HG02610 (cell line): ENCODE measurements around the gene STN1.

Experiments used
- ATAC-seq: cut with Tn5 transposase; IDR thresholded peaks from one replicate; pipeline ENCODE4 v1.9.1; 2021; ENCODE audit warnings: mild to moderate bottlenecking, moderate library complexity; ENCODE audit not compliant: unreplicated experiment

The STN1 gene, protein sequence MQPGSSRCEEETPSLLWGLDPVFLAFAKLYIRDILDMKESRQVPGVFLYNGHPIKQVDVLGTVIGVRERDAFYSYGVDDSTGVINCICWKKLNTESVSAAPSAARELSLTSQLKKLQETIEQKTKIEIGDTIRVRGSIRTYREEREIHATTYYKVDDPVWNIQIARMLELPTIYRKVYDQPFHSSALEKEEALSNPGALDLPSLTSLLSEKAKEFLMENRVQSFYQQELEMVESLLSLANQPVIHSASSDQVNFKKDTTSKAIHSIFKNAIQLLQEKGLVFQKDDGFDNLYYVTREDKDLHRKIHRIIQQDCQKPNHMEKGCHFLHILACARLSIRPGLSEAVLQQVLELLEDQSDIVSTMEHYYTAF

DNA sequence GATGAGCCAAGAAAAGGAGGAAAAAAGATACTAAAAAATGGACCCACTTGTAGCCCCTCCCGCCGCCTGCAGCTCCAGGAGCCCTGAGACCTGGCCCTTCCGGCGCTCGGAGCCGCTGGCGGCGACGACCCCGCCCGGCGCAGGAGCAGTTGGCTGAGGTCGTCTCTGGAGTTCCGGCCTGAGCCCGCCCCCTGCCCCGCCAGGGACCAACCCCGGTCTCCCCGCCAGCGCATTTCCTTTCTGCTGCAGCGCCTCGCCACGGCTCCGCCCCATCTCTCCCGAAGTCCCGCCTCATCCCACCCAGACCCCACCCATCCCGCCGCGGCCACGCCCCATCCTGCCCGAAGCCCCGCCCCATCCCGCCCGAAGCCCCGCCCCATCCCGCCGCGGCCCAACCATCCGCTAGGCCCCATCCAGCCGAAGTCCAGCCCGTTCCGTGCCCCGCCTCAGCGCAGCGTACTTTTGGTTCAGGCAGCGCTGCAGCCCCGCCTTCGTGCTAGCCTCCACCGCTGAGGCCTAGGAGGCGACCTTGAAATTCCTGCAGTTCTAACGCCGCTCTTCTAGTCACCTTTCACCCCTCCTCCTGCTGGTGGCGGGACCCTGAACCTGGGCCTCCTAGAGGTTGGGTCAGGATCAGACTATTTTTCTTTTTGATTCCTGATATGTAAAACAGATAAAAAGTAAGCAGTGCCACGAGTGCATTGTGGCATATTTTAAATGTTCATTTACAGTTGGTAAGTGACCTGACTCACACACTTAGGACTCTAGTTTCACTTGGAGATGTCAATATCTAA, at the start of gene STN1:
TSS of gene STN1 (minus strand) at position 132 of the 794 bp plus-strand sequence. CDS start 590 bp downstream, outside the sequence.
- peak; percentile 92 for ATAC-seq

DNA sequence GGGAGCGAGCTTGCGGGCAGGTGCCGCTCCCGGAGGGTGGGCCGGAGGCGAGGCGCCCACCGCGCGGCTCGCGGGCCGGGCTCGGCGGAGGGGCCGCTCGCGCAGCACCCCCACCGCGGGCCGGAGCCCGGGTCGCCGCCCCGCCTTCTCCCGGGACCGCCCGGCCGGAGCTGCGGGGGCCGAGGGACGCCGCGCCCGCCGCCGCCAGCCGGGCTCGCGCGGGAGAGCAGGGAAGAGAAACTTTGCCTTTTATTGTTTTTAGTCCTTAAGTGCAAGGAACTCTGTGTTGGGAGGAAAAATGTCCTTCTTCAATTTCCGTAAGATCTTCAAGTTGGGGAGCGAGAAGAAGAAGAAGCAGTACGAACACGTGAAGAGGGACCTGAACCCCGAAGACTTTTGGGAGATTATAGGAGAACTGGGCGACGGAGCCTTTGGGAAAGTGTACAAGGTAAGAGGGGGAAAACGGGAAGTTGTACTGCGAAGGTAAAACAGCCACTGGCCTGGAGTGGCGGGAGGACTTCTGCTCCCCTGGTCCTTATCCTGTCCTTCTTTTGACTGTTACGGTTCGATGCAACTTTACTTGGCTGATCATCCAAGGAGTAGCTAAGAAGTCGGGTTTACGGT, 49.6 kb upstream of the STN1 start:
- peak; percentile 43 for ATAC-seq

DNA sequence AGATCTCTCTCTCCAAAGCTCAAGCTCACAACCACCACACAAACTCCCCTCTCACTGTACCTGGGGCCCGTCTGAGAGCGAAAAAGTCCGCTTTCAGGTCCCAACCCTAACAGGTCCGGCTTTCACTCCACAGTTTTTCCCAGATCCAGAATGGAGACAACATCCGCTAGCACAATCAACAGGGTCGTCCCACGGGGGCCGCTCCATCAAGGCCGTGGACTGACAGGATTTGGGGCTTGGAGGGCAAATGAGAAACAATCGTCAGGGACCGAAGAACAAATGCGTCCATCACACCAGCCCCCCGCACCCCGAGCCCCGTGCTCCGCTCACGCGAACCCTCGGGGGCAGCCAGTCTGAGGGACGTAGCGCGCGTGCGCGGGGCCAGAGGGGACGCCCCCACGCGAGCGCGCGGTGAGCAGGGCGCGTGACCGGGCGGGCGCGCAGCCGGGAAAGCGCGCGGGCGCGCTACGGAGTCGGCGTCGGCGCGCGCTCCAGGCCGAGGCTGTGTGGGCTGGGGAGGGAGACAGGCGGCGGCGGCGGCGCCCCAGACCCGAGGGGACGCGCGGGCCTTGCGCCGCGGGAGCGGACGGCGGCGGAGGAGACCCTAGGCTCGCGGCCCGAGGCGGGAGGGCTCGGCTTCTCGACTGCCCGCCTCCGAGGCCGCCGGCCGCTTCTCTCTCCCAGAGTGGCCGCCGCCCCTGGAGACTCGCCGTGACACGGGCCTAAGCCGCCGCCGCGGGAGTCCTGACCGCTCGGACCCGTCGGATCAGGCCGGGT, 48.9 kb upstream of the STN1 start, which contains the start of gene SLK:
TSS of gene SLK (plus strand) at position 470 of the 777 bp plus-strand sequence. CDS start 606 bp downstream, outside the sequence.
- ATAC-seq: peak; percentile 75

DNA sequence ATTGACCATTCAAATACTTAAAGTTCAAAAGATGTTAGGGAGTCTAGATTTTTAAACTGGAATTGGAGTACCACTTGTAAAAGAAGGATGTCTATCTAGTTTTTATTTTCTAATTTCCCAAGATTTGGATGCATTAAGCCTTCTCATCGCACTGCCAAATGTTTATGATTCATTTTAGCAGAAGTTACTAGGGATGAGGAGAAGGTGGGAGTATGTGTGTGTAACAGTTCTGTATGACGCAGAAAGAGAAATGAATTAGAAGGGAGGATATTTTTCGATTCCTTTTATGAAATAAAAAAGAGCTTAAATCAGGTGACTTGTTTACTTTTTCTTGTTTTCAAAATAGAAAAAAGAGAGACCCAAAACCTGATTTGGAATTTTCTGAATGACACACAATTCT, 42.1 kb upstream of the STN1 start:
- ATAC-seq: no peak

DNA sequence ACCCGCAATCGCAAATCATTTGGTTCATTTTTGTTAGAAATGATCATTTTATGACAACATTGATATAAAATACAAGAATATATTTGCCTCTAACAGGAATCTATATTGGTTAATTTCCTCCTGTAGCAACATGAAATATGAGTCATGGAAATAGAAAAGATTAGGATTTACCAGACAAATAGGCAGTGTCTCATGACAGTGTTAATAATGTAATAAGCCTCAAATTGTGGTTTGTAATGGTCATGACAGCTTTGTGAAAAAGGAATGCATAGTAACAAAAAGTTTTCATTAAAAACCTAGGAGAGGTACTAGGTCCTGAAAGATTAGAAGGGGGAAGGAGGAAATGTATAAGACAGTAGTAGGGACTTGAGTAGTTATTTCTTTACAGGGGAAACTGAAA, 41.0 kb upstream of the STN1 start:
- no peak for ATAC-seq

DNA sequence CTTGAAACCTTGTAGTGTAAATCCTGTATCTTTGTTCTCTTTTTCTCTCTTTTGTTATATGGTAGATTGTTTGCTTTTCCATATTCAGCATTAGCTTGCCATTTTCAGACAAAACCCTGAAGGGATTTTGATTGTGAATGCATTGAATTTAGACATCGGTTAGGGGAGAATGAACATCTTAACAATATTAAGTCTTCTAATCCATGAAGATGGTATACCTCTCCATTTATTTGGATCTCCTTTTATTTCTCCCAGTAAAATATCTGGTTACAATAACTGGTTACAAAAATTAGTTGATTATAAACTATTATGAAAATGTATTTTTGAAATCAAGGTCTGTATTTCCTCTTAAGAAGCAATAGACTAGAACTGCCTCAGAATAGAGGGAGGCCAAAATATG, 36.6 kb upstream of the STN1 start:
- ATAC-seq: no peak

DNA sequence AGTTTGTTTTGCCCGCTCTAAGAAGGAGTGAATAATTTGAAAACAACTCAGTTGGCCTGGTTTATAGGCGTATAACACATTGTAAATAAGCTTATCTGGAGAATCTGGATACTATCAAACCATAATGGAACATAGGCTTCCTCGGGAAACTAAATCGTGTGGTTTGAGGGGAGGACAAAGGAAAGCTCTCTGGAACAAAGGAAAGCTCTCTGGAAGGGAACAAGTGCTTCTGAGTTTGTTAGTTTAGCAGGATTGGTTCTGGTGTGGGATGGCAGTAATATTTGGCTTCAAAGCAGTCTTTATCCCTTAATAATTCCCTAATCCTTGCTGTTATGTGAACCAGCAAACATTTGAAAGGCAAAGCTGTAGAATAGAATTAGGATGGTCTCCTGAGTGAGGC, 34.0 kb upstream of the STN1 start:
- ATAC-seq: no peak

DNA sequence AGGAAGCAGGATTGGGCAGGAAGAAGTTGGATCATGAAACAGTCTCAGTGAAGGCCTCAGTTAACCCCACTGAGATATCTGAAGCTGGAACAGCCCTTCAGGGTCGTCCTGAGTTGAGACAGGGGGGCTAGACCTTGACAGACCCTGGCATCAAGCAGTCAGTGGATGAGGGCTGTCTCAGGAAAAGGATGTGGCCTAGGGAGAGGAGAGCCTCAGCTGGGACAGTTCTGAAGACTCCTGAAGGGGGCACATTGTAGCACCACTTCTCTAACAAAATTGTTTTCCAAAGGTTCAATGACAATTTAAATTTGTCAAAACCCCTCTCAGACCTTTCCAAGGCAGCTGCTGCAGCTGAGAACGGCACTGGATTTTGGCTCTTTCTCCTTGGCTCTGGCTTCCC, 33.2 kb upstream of the STN1 start:
- ATAC-seq: no peak

DNA sequence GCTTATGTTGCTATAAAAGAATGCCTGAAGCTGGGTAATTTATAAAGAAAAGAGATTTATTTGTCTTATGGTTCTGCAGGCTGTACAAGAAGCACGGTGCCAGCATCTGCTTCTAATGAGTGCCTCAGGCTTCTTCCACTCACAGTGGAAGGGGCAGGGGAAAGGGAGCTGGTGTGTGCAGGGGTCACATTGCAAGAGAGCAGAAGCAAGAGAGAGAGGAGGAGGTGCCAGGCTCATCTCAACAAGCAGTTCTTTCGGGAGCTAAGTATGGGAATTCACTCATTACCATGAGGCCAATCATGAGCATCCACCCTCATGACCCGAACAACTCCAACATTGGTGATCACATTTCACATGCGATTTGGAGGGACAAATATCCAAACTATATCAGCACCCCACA, 31.7 kb upstream of the STN1 start:
- ATAC-seq: no peak

DNA sequence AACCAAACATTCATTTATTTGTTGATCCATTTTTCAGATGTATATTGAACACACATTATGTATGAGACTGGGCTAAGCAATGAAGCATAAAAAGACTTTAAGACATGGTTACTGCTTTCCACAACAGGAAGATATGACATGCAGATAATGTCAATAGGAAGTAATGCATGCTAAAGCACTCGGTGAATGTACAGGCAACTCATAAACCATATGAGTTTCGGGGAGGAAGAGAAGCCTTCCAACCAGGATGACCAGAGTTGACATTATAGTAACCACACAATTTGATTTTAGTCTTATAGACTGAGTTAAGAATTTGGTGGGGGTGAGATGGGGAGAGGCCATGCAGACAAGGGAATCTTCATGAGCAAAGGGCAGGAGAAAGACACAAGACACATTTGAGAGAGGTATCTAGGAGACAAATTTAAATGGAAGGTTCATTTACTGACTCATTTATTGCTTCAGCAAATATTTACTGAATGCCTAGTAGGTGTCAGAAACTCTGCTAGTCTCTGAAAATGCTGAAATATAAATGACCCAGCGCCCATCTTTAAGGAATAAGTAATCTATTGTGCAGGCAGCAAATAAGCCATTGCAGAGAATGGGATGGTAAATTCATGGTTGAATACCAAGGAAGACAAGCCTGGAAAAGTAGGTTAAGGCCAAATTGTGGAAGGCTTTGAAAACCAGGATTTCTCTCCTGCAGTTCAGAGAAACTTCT, 30.0 kb upstream of the STN1 start:
- ATAC-seq: no peak

DNA sequence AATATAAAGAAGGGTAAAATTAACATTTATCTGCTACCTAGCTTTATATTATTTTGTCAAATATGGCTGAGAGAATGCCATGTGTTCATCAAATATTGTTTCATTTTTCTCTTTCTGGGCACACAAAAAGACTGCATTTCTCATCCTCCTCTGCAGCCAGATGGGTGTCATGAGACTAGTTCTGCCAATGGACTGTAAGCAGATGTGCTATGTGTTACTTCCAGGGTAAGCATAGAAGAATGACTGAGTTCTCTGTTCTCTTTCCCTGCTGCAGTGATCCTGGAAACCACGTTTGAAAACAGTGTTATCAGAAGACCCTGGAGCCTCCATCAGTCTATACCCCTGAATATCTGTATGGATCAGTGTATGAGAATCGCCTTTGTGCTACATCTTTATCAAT, 24.9 kb upstream of the STN1 start:
- no peak for ATAC-seq

DNA sequence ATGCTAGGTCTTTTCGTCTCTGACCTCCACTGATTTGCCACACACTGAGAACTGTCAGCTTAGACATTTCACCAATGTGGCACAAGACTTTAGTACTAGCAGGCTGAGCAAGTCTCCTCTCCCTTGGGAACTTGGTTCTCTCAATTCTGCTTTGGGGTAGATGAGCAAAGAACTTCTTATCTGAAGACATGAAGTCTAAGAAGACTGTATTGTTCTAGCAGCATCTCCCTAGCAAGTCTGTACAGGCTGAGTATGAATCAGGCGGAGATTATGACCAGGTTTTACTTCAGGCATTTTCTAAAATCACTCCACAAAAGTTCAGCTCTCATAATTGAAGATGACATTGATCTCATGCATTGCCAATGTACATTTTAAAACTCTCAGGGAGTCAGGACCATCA, 23.8 kb upstream of the STN1 start:
- ATAC-seq: no peak

DNA sequence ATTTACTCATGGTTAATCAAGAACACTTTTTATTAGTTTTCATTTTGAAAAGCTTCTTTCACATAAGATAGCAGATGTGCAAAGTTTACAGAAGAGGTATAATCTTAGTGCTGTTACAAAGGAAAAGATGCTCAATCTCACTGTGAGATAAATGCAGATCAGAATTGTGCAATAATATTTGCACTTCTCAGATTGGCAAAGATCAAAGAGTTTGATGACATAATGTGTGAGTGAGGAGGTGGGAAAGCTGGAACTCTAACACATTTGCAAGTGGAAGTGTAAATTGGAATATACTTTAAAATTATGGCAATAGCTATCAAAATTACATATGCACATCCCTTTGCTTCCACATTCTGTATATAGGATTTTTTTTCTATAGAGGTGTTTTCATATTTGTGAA, 21.5 kb upstream of the STN1 start:
- ATAC-seq: no peak

DNA sequence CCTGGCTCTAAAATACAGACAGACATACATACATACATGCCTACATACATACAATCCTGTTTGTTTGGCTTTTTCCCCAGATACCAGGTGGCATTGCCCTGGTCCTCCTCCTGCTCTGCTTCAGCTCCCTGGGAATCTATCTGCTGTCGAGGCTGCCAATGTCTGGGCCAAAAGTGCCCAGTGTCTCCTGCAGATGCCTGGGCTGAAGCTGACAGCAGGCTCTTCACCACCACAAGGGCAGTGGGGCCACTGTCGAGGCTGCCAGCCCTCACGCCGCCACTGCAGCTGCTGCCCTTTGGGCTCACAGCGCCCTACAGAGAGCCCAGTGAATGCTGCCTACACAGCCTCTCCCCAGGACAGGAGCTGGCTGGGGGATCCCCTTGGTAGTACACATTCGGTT, 18.0 kb upstream of the STN1 start:
- no peak for ATAC-seq

DNA sequence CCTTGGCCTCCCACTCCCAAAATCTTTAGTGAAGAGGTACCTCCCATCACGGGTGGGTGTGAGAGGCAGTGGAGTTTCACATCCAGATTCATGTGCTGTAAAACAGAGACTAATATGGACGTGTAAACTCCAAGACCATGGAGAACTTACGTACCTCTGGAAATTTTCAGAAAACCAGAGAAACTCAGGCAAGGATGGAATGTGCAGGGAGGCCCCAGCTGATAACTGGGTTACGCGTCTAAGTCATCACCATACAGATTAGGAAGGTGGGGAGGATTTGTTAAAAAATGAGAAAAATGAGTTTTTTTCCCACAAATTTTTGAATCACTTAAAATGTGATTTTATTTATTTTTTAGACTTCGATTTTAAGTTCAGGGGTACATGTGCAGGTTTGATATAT, 16.3 kb upstream of the STN1 start:
- no peak for ATAC-seq

DNA sequence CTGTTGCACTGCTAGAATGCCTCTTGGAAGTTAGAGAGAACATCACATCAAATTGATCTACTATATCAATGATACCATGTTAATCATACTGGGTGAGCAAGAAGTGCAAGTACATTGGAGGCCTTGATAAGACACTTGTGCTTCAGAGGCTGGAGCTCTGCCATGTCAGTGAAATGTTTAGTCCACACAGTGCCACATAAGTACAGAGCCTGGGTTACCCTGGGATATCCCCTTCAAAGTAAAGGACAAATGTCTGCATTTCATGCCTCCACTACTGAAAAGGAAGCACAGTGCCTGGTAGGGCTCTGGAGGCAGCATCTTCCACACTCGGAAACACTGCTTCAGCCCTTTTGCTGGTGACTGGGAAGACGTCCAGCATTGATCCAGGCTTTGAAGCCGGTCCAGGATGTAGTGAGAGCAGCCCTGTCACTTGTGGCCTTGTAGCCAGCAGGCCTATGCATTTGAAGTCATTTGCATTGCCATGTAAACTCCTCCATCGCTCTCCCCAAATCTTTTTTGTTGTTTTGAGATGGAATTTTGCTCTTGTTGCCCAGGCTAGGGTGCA, 15.7 kb upstream of the STN1 start:
- ATAC-seq: no peak

DNA sequence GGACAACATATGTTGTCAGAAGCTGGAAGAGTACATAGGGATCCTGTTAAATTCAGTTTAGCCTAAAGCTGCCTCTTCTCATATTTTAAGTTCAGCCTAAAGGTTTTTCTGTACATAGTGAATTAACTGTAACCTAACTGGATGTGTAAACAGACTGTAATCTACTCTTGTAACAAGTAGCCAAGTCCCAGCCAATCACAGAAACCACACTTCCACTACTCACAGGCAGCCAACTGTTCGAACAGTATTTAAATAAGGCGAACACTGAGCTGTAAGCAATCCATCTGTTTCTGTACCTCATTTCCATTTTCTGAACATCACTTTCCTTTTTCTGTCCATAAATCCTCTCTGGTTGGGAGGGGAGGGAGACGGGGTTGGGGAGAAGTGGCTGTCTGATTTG, 15.0 kb upstream of the STN1 start:
- ATAC-seq: no peak

DNA sequence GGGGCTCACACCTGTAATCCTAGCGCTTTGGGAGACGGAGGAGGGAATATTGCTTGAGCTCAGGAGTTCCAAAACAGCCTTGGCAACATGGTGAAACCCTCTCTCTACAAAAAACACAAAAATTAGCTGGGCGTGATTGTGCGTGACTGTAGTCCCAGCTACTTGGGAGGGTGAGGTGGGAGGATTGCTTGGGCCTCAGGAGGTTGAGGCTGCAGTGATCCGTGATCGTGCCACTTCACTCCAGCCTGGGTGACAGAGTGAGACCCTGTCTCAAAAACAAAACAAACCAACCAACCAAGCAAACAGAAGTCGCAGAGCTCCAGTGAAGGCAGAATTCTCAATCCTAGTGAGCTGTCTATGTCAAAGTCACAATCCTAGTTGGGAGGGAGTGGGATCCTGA, 14.3 kb upstream of the STN1 start:
- ATAC-seq: no peak

DNA sequence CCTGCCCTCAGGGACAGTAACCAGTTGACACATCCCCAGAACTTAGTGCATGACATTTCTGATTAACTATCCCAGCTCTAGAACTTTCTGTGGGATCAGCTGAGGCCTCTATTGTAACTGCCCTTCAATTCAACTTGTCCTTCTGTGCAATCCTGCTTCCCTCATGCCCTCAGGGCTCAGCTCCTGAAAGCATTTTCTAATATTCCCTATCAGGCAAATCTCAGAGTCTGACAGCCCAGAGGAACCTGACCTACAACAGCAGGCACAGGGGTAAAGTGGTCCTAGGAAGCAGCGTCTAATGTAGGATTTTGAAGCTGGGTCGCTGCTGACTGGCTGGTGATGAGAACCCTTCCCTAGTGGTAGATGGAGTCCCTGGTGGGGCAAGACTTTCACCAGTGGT, 13.6 kb upstream of the STN1 start:
- no peak for ATAC-seq

DNA sequence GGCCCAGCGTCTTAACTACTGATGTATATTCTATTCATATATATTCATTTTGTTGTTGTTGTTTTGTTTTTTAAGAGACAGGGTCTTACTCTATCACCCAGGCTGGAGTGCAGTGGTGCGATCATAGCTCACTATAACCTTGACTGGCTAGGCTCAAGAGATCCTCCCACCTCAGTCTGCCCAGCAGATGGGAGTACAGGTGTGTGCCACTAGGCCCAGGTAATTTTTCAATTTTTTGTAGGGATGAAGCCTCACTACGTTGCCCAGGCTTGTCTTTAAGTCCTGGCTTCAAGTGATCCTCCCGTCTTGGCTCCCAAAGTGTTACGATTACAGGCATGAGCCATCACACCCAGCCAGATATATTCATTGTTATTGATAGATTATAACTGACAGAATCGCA, 12.9 kb upstream of the STN1 start:
- ATAC-seq: no peak
